ENCODE results near the gene GRB10.

Gene GRB10

DNA sequence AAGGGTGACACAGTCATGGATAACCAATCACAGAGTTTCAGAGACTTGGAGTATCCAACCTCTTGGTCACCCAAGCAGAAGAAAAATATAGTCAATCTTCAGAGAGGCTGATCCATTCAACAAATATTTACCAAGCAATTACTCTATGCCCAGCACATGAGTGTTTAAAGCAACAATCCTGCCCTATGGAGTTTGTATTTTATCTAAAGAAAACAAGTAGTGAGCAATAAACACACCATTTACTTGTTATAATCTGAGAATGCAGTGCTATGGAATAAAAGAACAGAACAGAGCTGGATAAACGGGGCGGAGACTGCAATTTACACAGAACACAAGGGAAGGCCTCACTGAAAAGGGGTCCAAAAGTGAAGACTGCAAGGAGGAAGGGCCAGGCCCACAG, 63.8 kb downstream of the GRB10 start:
- DNase-seq (ENCODE audit: low read depth) = no peak

GRCh38 chr7:50718311-50718710, 64.4 kb downstream of the GRB10 start:
- no peak for DNase-seq (ENCODE audit: low read depth)

- no peak for DNase-seq (ENCODE audit: low read depth)
These were observed 65.5 kb downstream of the GRB10 start for GRCh38 chr7:50717181-50717580.

GRCh38 chr7:50714857-50715256, 67.8 kb downstream of the GRB10 start:
- no peak for DNase-seq (ENCODE audit: low read depth)

DNA sequence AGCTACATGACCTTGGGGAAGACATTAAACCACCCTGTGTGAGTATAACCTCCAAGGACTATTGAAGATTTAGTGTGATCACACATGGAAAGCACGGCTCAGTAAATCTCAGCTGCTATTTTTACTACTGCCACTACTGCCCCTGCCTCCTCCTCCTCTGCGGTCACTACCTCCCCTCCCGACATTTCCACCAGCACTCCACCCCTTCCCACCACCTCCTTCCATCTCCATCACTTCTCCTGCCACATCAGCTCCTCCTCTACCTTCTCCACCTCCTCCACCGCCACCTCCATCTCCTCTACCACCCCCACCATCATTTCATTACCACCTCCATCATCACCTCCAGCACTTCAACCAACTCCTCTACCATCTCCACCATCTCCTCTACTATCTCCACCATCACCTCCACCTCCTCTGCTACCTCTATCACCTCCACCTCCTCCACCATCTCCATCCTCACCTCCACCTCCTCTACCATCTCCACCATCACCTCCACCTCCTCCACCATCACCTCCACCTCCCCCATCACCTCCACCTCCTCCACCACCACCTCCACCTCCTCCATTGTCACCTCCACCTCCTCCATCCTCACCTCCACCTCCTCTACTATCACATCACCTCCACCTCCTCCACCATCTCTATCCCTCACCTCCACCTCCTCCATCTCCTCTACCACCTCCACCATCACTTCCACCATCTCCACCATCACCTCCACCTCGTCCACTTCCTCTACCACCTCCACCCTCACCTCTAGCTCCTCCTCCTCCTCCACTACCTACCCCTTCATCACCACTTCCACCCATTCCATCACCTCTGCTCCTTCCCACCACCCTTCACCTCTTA, 69.4 kb downstream of the GRB10 start:
- DNase-seq (ENCODE audit: low read depth) = no peak

DNA sequence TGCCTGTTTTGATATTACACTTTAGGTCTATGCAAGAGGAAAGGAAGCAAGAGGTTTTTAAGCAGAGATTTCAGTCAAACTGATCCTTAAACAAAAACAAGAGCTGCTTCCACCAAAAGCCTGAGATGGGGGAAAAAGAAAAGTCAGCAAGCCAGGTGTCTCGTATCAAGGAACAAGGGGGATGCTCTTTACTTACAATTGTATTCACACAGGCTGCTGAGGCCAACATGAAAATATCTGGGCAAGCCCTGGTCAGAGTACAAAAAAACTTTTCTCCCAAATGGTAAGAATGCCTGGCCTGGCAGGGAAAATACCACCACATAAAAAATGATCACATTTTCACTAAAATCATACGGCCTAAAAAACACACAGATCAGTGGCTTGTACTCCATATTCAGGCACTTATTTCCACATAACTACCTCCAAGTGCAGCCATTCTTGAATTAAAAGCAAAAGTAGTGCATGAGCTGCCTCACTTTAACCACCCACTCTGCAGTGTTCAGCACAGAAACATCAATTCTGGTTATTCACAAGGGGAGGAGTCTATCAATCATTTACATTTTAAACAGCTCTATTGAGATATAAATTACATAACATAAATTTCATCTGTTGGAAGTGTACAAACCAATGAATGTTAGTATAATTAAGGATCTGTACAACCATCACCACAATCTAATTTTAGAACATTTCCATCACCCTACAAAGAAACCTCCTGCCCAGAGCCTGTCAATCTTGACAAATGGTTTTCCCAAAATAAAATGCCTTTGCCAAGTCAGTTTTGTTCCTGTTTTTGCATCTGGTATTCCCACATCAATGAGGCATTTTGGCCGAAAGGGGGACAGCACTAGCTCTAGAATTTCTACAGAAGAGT, 70.2 kb downstream of the GRB10 start:
- no peak for DNase-seq (ENCODE audit: low read depth)

GRCh38 chr7:50711271-50712175, 71.2 kb downstream of the GRB10 start:
- DNase-seq (ENCODE audit: low read depth) = no peak

GRCh38 chr7:50710441-50711154, 72.1 kb downstream of the GRB10 start:
- no peak for DNase-seq (ENCODE audit: low read depth)

GRCh38 chr7:50709151-50709550, 73.5 kb downstream of the GRB10 start:
- DNase-seq (ENCODE audit: low read depth) = no peak

GRCh38 chr7:50707236-50708006, 75.3 kb downstream of the GRB10 start:
- DNase-seq (ENCODE audit: low read depth) = no peak

DNA sequence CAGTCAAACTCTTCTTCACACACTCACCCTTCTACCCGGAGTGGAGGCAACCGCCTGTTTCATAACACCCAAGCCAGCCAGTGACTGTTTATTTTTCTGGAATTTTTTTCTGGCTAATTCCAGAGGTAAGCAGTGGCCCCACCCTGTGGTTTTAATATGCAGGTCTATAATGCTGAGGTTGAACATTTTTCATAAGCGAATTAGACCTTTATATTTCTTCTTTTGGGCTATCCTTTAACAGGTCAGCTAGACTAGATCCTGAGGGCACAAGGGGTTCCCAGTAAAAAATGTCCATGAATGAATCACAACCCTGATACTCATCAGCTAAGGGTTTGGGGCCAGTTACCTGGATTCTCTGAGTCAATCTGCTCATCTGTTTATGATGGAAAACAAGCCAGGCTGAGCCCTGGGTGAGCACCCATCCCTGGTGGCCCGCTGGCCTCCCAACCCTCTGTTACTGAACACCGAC, 76.2 kb downstream of the GRB10 start:
- DNase-seq (ENCODE audit: low read depth) = no peak

DNA sequence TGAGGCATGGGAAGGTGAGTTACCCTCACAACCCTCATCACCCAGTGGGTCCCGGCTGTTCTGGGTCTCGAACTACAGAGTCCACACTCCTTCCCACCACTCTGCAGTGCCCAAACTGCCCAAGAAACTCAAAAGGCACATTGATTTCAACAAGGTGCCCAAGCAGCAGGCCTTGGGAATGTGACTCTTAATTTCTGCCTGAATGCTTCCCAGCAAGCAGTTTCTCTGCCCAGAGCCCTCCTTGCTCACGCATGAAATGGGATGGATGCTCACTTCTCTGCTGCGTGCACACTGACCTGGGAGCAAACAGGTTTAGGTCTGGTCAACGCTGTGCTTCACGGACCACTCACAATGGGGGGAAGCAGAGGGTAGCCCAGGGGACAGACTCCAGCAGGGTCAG, 77.9 kb downstream of the GRB10 start:
- no peak for DNase-seq (ENCODE audit: low read depth)

- DNase-seq (ENCODE audit: low read depth) = no peak
These were observed 79.0 kb downstream of the GRB10 start for GRCh38 chr7:50703654-50704053.

DNA sequence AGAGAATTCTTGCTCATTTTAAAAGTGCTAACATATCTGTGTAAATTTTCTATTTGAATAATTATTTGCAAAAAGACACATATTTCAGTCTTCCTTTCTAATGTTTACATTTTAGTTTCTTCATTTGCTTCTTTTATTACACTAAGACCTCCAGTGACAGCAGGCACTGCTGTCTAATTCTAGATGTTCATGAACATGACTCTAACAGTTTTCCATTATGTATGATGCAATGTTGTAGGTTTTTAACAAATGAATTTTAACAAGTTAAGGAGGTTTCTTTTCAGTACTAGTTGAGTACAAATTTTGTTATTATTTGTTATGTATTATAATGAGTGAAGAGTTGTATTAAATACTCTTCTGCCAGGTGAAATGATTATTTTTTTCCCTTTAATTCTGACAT, 83.6 kb downstream of the GRB10 start:
- DNase-seq (ENCODE audit: low read depth) = no peak

DNA sequence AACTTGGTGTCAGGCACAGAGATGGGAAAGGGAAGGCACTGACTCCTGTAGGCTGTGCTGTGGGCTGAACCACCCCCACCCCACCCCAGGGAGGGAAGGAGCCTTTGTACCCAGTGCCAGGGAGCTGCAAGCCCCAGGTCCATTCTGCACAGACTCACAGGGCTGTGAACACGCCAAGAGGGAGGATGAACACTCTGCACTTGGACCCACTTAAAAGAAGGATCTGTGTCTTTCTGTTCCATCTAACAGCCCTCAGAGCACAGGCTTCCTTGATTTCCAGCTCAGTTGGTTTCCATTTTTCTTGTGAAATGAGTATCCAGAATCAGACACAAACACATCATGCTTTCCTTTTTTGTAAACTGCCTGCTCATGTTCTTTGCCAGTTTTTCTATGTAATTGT, 84.9 kb downstream of the GRB10 start:
- no peak for DNase-seq (ENCODE audit: low read depth)

DNA sequence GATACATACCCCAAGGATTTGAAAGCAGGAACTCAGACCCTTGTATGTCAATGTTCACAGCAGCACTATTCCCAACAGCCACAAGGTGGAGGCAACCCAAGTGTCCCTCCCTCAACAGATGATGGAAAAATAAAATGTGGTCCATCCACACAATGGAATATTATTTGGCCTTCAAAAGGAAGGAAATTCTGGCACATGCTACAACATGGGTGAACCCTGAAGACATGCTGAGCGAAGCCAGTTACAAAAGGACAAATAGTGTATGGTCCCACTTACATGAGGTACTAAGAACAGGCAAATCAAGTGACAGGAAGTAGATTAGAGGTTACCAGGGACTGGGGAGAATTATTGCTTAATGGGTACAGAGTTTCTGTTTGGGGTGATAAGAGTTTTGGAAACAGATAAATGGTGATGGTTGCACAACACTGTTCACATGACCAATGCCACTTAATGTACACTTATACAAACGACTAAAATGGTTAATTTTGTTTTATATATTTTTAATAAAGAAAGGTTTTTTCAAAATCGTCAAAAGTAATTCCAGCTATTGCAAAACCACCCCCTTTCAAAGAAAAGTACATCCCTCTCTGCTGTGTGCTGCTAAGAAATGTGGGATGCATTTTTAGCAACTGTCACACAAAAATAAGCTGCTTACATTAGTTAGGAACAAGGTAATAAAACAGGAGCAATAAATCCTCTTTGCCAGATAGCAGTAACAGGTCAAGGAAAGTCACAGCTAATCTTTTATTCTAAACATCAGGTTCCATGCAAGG, 85.7 kb downstream of the GRB10 start:
- no peak for DNase-seq (ENCODE audit: low read depth)

- no peak for DNase-seq (ENCODE audit: low read depth)
These were observed 87.7 kb downstream of the GRB10 start for GRCh38 chr7:50695026-50695425.

GRCh38 chr7:50693455-50694130, 89.1 kb downstream of the GRB10 start:
- DNase-seq (ENCODE audit: low read depth) = no peak

DNA sequence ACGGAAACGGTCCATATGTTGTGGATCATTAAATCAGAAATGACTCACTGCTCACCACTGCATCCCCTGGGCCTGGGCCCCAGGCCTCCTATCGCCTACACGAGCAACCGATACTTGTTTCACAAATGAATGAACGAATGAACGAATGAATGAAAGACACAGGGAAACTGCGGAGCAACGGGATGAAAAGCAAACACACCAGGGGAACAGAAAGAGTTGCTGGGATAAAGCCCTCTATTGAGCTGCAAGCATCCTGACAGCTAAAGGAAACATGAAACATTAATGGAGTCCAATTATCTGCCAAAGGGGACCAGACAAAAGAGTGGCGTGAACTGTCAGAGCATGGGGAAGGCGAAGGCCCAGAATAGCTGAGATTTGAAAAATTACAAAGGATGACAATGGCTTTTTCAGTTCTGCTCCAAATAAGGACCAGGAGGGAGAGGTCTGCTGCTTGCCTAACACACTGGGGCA, 92.1 kb downstream of the GRB10 start:
- DNase-seq (ENCODE audit: low read depth) = no peak

All from T-helper 22 cell (primary cell).